Suprapubic skin (tissue), 3 donors: ENCODE results near the gene CD2BP2.

ENCODE experiments used
- CTCF ChIP-seq, 2 donors: fragments of 200-600 bp in 1 of 2; fragments of 450-650 bp in 1 of 2; sonication (generic) in 1 of 2; IDR thresholded peaks; one replicate each; pipeline ENCODE4 v1.5.1; 2016 to 2019; ENCODE audit warnings: antibody characterized with exemption in 2 of 2, mild to moderate bottlenecking in 1 of 2, moderate library complexity in 1 of 2
- EP300 ChIP-seq: sonication (generic); formaldehyde crosslinking; IDR thresholded peaks from one replicate; pipeline ENCODE4 v1.6.1; 2017; ENCODE audit warnings: antibody characterized with exemption
- POLR2A ChIP-seq, 2 donors: fragments of 450-650 bp; IDR thresholded peaks; one replicate each; pipeline ENCODE4 v1.6.1; 2017; ENCODE audit warnings: antibody characterized with exemption in 2 of 2, mild to moderate bottlenecking in 2 of 2, moderate library complexity in 2 of 2

- no peak for TF ChIP-seq CTCF (IDR thresholded peaks at IDR 0.05)
- TF ChIP-seq EP300: no peak
- no peak for TF ChIP-seq POLR2A (IDR thresholded peaks at IDR 0.05)
Observed at GRCh38 chr16:30365200-30365599, 10.1 kb upstream of the CD2BP2 start.
